ENCODE data around the gene ARHGAP10.
A peak's percentile ranks its signal among the peaks of the same experiment; 100 is the strongest.

DNA sequence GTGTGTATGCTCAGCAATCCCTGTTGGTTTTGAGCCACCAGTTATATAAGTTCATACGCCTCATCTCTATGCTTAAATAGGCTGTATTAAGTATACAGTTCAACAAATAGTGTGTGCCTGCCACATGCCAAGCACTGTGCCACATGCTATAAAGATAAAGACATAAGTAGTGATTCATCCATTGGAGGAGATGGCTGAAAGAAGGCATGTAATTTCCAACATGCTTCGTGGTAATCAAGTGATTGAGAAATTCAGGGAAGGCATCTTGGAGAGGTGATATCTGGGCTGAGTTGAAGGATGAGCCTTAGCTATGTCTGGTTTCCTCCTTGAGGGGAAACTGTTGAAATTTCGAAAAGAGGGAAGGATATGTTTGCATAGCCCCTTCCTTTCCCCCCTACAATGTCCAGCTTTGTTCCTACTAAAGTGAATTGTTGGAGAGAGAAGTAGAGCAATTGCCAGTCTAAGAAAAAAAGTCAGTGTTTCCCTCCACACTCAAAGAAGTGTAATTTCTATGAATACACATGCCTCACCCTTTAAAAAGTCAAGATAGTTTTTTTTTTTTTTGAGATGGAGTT, 96.5 kb downstream of the ARHGAP10 start:
- TF ChIP-seq, protein P1, sequence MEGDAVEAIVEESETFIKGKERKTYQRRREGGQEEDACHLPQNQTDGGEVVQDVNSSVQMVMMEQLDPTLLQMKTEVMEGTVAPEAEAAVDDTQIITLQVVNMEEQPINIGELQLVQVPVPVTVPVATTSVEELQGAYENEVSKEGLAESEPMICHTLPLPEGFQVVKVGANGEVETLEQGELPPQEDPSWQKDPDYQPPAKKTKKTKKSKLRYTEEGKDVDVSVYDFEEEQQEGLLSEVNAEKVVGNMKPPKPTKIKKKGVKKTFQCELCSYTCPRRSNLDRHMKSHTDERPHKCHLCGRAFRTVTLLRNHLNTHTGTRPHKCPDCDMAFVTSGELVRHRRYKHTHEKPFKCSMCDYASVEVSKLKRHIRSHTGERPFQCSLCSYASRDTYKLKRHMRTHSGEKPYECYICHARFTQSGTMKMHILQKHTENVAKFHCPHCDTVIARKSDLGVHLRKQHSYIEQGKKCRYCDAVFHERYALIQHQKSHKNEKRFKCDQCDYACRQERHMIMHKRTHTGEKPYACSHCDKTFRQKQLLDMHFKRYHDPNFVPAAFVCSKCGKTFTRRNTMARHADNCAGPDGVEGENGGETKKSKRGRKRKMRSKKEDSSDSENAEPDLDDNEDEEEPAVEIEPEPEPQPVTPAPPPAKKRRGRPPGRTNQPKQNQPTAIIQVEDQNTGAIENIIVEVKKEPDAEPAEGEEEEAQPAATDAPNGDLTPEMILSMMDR (IDR thresholded peaks at IDR 0.05), result no peak
- TF ChIP-seq POLR2A (IDR thresholded peaks at IDR 0.05) (no peak), EP300 (IDR thresholded peaks at IDR 0.05) (peak in 1 of 2 donors; percentile 49)
